Measurements from ENCODE around the gene ZNHIT6.
A peak's percentile ranks its signal among the peaks of the same experiment; 100 is the strongest.
"Not testable (repeated sequence)": the region's sequence is repeated elsewhere in the genome, so short reads cannot be mapped to it uniquely, and the experiment has no call there.

ZNHIT6 gene

GRCh38 chr1:85707990-85708828, at the start of gene ZNHIT6:
ZNHIT6 (minus strand) TSS chr1:85708433; CDS start chr1:85708284, 149 bp downstream.
- DNase-seq: peak; percentile 96

GRCh38 chr1:85756864-85757263, 48.6 kb upstream of the ZNHIT6 start:
- DNase-seq: no peak

GRCh38 chr1:85748120-85748519, 39.9 kb upstream of the ZNHIT6 start:
- DNase-seq: no peak

- no peak for DNase-seq
These were observed 38.5 kb upstream of the ZNHIT6 start for GRCh38 chr1:85746777-85747176.

GRCh38 chr1:85743814-85744213, 35.6 kb upstream of the ZNHIT6 start:
- DNase-seq: no peak

- DNase-seq: no peak
These were observed 26.7 kb upstream of the ZNHIT6 start for GRCh38 chr1:85734931-85735330.

GRCh38 chr1:85718678-85719340, 10.6 kb upstream of the ZNHIT6 start:
- no peak for DNase-seq

GRCh38 chr1:85714418-85715114, 6.3 kb upstream of the ZNHIT6 start:
- not testable (repeated sequence) for DNase-seq

- DNase-seq: no peak
These were observed 595 bp upstream of the ZNHIT6 start for GRCh38 chr1:85708829-85709227.

- DNase-seq: no peak
These were observed 805 bp downstream of the ZNHIT6 start for GRCh38 chr1:85707267-85707989.

GRCh38 chr1:85705940-85706339, 2.3 kb downstream of the ZNHIT6 start:
- DNase-seq: no peak

GRCh38 chr1:85700422-85700821, 7.8 kb downstream of the ZNHIT6 start:
- no peak for DNase-seq

GRCh38 chr1:85697895-85698294, 10.3 kb downstream of the ZNHIT6 start:
- no peak for DNase-seq

GRCh38 chr1:85692730-85693314, 15.4 kb downstream of the ZNHIT6 start:
- peak; percentile 28 for DNase-seq

- no peak for DNase-seq
These were observed 18.3 kb downstream of the ZNHIT6 start for GRCh38 chr1:85689775-85690404.

- DNase-seq: no peak
These were observed 24.8 kb downstream of the ZNHIT6 start for GRCh38 chr1:85683292-85684025.

- peak; percentile 70 for DNase-seq
These were observed 27.1 kb downstream of the ZNHIT6 start for GRCh38 chr1:85681087-85681486.

- no peak for DNase-seq
These were observed 30.0 kb downstream of the ZNHIT6 start for GRCh38 chr1:85678193-85678592.

- DNase-seq: no peak
These were observed 30.6 kb downstream of the ZNHIT6 start for GRCh38 chr1:85677656-85678055.

GRCh38 chr1:85672031-85672660, 36.1 kb downstream of the ZNHIT6 start:
- no peak for DNase-seq

- no peak for DNase-seq
These were observed 42.3 kb downstream of the ZNHIT6 start for GRCh38 chr1:85665932-85666331.
